SHP77 treated with DMSO at 0.1 percent for 48 hours (cell line): ENCODE results near the gene POMGNT1.

Experiments used
- DNase-seq: peaks from one replicate; lab custom pipeline; 2025; lab: John Stamatoyannopoulos, UW

The POMGNT1 gene

GRCh38 chr1:46183079-46183847, 15.0 kb downstream of the POMGNT1 start:
- peak; percentile 86 for DNase-seq

- no peak for DNase-seq
Observed at GRCh38 chr1:46181343-46182260, 16.6 kb downstream of the POMGNT1 start.

- DNase-seq, result peak; percentile 78
Observed at GRCh38 chr1:46180082-46180616, 18.1 kb downstream of the POMGNT1 start.

DNA sequence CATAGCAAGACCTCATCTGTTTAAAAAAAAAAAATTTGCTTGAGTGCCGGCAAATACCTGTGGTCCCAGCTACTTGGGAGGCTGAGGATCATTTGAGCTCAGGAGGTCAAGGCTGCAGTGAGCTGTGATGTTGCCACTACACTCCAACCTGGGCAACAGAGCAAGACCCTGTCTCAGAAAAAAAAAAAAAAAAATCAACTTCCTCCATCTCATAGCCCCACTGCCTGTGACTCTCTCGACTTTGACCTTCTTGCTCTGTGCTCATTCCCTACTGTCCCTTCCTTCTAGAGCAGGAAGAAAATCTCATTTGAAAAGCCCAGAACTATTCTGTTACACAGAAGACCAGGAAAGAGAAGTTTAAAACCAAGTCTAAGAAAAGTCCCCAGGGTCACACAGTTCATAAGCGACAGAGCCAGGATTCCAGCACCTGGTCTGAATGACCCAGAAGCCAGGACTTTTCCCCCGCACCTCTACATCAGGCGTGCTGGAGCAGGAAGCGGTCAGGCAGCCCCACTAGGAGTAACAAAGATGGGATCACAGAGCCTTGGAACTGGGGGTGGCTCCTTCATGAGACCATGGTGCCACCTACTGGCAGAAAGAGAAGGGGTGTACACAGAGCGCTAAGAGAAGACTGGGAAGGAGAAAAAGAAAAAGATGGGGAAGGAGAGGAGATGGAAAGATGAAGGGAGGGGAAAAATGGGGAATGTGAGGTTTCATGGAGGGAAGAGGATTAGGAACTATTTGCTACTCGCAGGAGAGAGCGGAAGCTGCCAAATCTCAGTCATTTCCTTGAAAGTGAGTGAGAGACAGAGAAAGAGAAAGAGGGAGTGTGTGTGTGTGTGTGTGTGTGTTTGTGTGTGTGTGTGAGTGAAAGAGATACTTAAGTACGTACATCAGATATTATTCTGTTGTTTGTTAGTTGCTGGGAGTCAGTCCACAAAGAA, 18.8 kb downstream of the POMGNT1 start:
- peak; percentile 85 for DNase-seq

DNA sequence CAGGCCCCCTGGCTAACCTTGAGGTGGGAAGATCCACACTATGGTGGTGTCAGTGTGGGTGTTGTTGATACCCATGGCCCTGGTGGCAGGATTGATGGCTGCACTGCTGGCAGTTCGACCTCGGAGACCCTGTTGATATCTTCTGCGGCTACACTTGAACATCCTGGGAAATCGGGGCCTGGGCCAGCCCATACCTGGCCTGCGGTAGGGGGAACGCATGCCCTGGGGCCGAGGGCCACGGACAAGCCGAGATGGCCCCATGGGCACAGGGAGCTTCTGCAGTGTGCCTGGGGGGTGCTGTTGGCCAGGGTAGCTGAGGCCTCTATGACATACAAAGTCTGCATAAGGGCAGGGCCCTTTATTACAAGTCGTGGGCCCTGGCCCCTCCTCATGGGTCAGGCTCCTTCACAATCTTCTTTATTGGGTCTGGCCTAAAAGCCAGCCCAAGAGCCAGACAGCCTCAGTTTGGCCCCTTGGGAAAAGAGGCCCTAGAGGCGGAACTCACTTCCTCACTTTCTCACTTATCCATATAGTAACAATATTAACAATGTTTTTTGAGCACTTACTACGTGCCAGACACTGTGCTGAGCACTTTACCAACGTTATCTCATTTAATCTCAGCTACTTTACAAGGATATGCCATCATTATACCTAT, 21.9 kb downstream of the POMGNT1 start, which contains the start of gene P3R3URF:
Gene P3R3URF, minus strand, starts transcription at position 278 of the 655 bp plus-strand sequence. Its CDS starts 17 bp downstream, at position 261.
- no peak for DNase-seq

DNA sequence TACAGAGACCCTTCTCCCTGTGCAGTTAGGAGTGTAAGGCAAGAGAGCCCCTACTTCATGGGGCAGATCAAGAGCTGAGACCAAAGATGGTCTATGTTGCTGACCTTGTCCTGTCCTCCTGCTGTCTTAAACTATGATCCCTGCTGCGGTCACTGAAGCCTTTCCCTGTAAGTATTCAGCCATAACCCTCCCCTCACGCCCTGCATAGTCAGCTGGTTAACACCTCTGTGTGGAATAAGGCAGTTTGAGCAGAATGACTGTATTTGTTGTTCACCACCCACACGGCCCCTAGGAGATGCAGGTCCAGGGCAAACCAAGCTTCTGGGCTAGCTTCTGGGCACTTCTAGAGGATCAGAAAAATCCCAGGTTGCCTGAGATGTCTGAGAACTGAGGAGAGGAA, 23.0 kb downstream of the POMGNT1 start:
- DNase-seq, result no peak

DNA sequence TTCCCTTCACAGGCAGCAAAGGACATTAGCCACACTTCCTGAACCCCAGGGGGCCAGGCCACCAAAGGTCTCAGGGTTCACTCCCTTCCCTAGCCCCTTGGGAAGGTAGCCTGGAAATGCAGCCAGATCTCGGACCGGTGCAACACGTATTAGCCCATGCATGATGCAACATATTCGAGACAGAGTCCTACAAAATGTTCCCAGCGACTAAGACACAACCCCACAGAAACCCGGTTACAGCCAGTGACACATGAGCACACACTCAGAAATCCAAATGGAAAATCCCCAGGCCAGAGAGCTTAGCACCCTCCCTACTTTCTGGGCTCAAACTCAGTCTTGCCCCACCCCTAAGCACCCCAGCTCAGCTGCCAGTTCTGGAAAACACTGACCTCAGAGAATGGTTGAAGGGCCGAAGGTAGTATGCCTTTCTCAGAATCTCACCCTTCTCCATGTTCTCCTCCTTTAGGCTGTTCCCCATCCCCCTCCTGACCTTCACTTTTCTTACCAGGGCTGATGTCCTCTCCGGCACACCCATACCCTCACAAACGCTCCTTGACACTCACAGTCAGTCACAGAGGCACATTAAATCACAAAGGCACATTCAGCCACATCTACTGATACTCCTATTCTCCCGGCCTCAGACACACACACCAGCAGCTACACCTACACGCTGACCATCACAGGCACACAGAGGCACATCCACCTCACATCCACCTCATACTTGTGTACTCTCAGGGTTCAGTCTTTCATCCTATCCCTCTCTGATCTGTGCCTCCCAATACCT, 23.6 kb downstream of the POMGNT1 start, which contains the start of gene TSPAN1:
Gene TSPAN1, plus strand, starts transcription at position 640 of the 784 bp plus-strand sequence. CDS start 6,021 bp downstream, outside the sequence.
- DNase-seq, result no peak

DNA sequence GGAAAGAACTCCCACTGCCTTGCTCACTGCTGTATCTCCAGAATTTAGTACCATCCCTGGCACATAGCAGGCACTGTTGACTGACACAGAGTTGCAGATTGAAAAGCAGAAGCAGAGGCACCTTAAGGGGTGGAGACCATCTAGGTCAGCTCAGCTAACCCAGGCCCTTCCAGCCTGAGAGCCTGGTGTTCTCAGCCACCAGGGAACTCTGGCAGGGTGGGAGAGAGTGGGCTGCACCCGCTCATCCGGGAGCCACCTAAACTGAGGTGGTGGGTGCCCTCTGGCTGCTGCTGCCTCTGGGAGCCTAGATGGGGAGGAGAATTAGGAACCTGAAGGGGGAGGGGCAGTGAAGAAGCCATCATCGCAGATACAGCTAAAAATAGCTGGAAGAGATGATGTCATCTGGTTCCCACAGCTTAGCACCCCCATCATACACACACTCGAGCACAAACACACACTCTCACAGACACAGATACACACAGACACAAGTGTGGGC, 24.8 kb downstream of the POMGNT1 start:
- DNase-seq, result peak; percentile 24

GRCh38 chr1:46172321-46172720, 25.9 kb downstream of the POMGNT1 start:
- DNase-seq, result no peak

- DNase-seq, result no peak
Observed at GRCh38 chr1:46171871-46172270, 26.4 kb downstream of the POMGNT1 start.

- no peak for DNase-seq
Observed at GRCh38 chr1:46171351-46171750, 26.9 kb downstream of the POMGNT1 start.

DNA sequence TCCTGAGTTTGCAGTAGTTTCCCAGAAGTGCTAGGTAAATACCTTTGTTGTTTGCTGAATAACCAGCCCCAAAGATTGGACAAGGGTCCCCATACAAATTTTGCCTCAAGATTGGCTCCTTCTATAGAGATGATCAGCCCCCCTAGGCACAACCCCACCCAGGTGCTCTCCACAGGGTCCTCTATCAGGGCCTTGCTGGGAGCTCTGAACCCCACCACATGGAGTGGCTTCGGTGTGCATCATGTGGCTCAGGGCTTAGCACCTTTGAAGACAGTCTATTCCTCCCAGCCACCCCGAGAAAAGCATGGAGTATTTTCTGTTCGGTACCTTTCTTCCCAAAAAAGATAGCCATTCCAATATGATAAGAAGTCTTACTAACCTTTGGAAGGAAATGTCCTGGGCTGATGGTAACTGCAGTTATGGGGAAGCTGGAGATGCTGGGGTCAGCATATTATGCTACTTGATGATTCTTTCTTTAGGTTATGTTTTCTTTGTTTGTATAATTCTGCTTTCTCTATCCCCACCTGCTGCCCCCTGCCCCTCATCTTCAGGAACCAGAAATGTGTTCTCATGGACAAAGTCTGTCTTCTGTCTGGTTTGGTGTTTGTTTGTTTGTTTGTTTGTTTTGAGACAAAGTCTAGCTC, 28.3 kb downstream of the POMGNT1 start:
- DNase-seq, result no peak

GRCh38 chr1:46168477-46168876, 29.8 kb downstream of the POMGNT1 start:
- DNase-seq, result no peak

DNA sequence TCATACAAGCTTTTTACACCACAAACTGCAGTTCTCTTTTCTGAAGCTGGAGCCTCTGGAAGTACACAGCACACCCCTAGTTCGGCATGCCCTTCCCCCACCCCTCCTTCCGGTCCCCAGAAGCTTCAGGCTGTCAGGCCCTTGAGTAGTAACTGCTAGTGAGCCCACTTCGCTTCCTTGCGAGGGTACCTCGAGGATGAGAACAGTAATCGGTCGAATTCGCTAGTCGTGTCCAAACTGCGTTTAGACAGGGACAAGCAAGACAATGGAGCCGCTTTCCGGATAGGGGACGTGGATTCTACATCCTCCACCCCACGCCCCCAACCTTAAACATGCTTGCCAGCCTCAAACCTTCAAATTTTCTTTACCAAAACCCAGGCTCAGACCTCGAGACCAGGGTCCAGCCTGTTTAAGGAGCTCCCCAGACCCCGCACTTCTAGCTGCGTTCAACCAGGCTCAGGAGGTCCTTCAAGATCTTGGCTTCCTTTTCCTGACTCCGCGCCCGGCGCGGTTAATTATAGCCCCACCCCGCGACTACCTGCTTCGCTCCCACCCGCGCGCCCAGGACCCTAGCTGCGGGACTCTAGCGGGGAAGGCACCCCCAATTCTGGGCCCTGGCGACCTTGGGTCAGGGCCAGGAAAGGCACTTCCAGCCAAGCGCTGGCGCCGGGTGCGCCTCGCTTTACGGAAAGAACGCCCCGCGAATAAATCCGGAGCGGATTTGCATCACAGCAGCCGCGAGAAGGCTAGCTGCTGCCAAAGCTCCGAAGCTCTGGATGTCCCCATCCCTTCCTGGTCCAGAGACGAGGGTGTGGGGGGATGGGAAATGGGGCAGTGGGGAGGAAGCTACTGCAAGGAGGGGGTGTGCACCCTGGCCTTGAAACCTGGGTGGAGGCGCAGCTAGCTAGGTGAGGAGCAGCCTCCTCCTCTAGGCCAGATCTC, 31.4 kb downstream of the POMGNT1 start:
- DNase-seq, result no peak

GRCh38 chr1:46160212-46160611, 38.0 kb downstream of the POMGNT1 start:
- DNase-seq, result no peak

GRCh38 chr1:46159516-46159915, 38.7 kb downstream of the POMGNT1 start:
- no peak for DNase-seq

DNA sequence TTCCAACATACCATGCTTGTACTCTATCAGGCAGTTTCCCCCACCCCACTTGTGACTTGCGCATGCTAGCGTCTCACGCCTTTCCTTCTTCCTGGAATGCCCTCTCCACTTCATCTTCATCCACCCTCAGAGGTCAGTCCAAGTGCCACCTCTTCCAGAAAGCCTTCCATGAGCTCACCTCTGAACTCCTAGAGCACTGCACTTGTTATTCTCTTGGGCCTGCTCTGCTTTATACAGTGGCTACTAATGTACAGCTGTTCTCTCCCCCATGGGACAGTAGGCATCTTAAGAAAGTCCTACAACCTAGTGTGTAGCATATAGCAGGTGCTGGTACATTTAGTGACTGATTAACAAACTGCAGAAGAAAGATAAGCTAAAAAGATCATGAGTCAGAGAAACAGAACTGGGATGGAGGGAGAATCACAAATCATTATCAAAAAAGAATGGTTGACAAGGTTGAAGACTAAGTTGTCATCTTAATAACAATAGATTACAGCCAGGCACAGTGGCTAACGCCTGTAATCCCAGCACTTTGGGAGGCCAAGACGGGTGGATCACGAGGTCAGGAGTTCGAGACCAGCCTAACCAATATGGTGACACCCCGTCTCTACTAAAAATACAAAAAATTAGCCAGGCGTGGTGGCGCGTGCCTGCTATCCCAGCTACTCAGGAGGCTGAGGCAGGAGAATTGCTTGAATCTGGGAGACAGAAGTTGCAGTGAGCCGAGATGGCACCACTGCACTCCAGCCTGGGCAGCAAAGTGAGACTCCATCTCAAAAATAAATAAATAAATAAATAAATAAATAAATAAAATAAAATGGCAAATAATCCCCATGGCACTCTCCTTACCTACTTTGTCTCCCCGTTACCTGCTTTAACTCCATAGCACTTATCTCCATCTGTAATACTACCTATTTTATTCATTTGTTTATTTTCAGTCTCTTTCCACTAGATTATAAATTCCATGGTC, 39.6 kb downstream of the POMGNT1 start:
- DNase-seq, result no peak
